Left lung (tissue), 10 donors: Measurements from ENCODE around the gene MMP21. TPM values are rescaled to one million over a fixed set of nuclear protein-coding genes. Genes with fewer than 3 reads are reported as not detected.
A peak's percentile ranks its signal among the peaks of the same experiment; 100 is the strongest.

Experiments used
- ATAC-seq: fragments of 200-7000 bp; cut with Tn5 transposase; one replicate; pipeline ENCODE4 v1.9.1; 2020; ENCODE audit warnings: moderate library complexity
- DNase-seq, 4 donors: peaks; one replicate each; pipeline ENCODE4 v3.0.0-alpha.2; 2013 to 2020
- H3K27ac ChIP-seq, 2 donors: fragments of 200-600 bp; sonication (generic) in 1 of 2; one replicate each; pipeline versions ENCODE4 v1.5.0 to v1.8.0; 2020 to 2021
- H3K27me3 ChIP-seq, 2 donors: fragments of 200-600 bp; sonication (generic) in 1 of 2; one replicate each; pipeline versions ENCODE4 v1.5.0 to v1.8.0; 2020 to 2021
- H3K36me3 ChIP-seq, 2 donors: fragments of 200-600 bp; sonication (generic) in 1 of 2; one replicate each; pipeline versions ENCODE4 v1.5.0 to v1.8.0; 2020 to 2021
- H3K4me1 ChIP-seq, 2 donors: fragments of 200-600 bp; one replicate each; pipeline ENCODE4 v1.8.0; 2021
- H3K4me3 ChIP-seq, 2 donors: fragments of 200-600 bp; sonication (generic) in 1 of 2; one replicate each; pipeline versions ENCODE4 v1.5.0 to v1.8.0; 2020 to 2021; ENCODE audit warnings: mild to moderate bottlenecking in 1 of 2
- H3K9me3 ChIP-seq, 2 donors: fragments of 200-600 bp; sonication (generic) in 1 of 2; one replicate each; pipeline versions ENCODE4 v1.5.0 to v1.8.0; 2020 to 2021
- CTCF ChIP-seq, 2 donors: fragments of 200-600 bp; sonication (generic) in 1 of 2; IDR thresholded peaks; one replicate each; pipeline versions ENCODE4 v1.5.0 to v1.8.0; 2021; ENCODE audit warnings: antibody characterized with exemption in 2 of 2
- intact Hi-C, 2 donors: fragments of 100-400 bp; cut with DNase I; formaldehyde crosslinking; loops; one replicate each; pipeline versions ENCODE4 v1.11.2 to v1.14.2; 2022
- polyA plus RNA-seq, 6 donors: library from polyadenylated mRNA; unstranded; fragments of 120-200 nt; gene quantifications; one replicate each; pipeline ENCODE4 v1.2.1, GENCODE V29; 2013; ENCODE audit not compliant: insufficient read length in 6 of 6
- total RNA-seq, 2 donors: library from RNA; stranded (reverse); fragmentation: NEBNext Ultra II Directional; extraction: Animal tissue kit (Norgen Biotek cat#: 25700); gene quantifications; one replicate each; pipeline ENCODE4 v1.2.1, GENCODE V29; 2021
- donor health status: DM: no; HTN: yes; CAD: no.
- donor health status: DM: no; HTN: no; CAD: no.

Gene MMP21
- total and polyA plus RNA-seq, 8 donors, result 0.13 to 1.2 (median 0.70) TPM

DNA sequence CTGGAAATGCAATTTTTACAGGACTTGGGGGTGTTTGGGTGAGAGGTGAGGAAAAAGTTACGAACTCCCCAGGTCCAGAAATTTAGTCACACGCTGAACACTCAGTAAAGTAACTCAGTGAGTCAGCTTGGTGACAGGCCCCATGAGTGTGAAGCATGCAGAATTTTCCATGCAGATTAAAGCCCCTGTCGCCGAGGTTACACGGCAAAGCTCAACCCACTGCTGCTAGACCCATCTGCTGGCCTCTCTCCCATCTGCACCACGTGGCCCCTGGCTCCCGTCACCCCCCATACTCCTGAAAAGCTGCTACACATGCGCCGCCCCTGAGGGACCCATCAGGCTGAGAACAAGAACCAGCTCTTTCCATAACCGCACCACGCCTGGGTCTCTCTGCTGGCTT is 7.0 kb upstream of the MMP21 start:
- intact Hi-C loops, result no loop called here
- no peak for ATAC-seq
- no peak overlapping the region for H3K27ac ChIP-seq
- no peaks in the 10 kb centered on the region for H3K36me3 ChIP-seq
- no peak overlapping the region for H3K4me3 ChIP-seq
- DNase-seq, result no peak
- H3K9me3 ChIP-seq, result no peaks in the 10 kb centered on the region
- TF ChIP-seq CTCF (IDR thresholded peaks at IDR 0.05), result no peak
- H3K27me3 ChIP-seq, result no peaks in the 10 kb centered on the region
- H3K4me1 ChIP-seq, result no peaks in the 10 kb centered on the region

- DNase-seq (no peak), ATAC-seq (no peak)
- intact Hi-C loops, result no loop called here
- H3K4me1 ChIP-seq, result no peaks in the 10 kb centered on the region
- H3K4me3 ChIP-seq, result no peak overlapping the region
- no peaks in the 10 kb centered on the region for H3K9me3 ChIP-seq
- no peak overlapping the region for H3K27ac ChIP-seq
- H3K36me3 ChIP-seq, result no peaks in the 10 kb centered on the region
- no peak for TF ChIP-seq CTCF (IDR thresholded peaks at IDR 0.05)
- no peaks in the 10 kb centered on the region for H3K27me3 ChIP-seq
Observed at GRCh38 chr10:125782054-125782453, 6.4 kb upstream of the MMP21 start.

DNA sequence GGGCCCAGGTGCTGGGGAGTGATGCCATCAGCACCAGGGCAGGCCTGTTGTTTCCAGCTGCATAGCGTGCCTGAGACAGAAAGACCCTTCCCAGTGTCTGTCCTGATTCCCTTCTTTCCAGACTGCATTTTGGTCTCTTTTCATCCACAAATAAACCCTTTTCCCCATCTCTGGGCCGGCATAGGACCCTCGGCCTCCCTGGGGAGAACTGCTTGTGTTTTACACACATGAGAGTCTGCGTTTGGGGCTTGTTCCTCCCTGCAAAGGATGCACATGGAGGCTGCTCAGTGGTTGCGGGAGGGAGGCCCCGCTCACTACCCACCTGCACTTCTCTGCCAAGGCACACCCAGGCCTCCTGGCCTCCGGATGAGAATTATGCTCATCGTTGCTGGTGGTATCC is 5.8 kb upstream of the MMP21 start:
- no peak for TF ChIP-seq CTCF (IDR thresholded peaks at IDR 0.05)

DNA sequence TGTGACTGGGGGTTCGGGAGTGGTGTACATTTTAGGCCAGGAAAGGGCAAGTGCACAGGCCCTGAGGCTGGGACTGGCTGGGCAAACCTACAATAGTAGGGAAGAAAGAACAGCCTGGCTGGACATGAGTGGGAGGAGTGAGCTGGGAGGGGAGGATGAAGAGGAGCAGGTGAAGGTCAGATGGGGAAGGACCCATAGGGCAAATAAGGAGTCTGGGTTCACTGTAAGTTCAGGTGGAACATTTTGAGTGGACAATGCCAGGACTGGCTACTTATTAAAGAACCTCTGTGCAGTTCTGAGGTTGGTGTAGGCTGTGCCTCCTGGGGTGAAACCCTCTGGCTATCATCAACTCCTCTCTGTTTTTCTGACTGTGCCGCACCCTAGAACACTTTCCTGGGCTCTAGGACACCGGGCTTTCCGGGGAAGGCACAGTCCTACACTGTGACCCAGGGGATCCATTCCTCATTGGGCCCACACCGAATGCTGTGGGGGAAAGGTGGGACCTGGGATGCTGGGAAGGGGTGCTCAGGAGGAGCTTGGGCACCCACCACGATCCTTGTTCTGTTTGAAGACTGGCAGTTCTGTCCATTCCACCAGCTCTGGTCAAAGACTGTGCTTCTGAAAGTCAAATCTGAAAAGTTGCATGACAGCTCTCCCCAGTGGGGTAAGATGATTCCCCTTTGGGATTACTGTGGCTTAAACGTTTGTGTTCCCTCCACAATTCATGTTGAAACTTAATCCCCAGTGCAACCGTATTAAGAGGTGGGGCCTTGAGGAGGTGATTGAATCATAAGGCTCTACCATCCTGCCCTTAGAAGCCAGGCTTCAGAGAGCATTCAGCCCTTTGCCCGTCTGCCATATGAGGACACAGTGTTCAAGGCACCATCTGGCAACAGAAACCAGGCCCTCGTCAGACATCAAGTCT is 4.0 kb upstream of the MMP21 start:
- ATAC-seq, result no peak

More for the DNA sequence above, 5.8 kb upstream of the MMP21 start:
- H3K36me3 ChIP-seq, result no peaks in the 10 kb centered on the region
- no peaks in the 10 kb centered on the region for H3K9me3 ChIP-seq
- H3K27me3 ChIP-seq, result no peaks in the 10 kb centered on the region
- no peak overlapping the region for H3K27ac ChIP-seq
- H3K4me3 ChIP-seq, result no peak overlapping the region
- intact Hi-C loops, result no loop called here
- ATAC-seq, result no peak
- H3K4me1 ChIP-seq, result no peaks in the 10 kb centered on the region
- peak in 1 of 4 donors; percentile 37 for DNase-seq

More for the DNA sequence above, 4.0 kb upstream of the MMP21 start:
- Histone ChIP-seq H3K4me3 (no peak overlapping the region), H3K4me1 (no peaks in the 10 kb centered on the region), H3K27me3 (peaks cover 0 to 8% of the 10 kb centered on the region in 2 donors), H3K9me3 (no peaks in the 10 kb centered on the region), H3K36me3 (no peaks in the 10 kb centered on the region), H3K27ac (no peak overlapping the region)
- intact Hi-C loops, result no loop called here
- no peak for DNase-seq
- no peak for TF ChIP-seq CTCF (IDR thresholded peaks at IDR 0.05)
